GM06990 (cell line): ENCODE measurements around the gene CLNK.

ENCODE experiments used
- DNase-seq: peaks from one replicate; pipeline ENCODE4 v3.0.0-alpha.2; 2011; ENCODE audit not compliant: insufficient read length; ENCODE audit errors: extremely low read depth
- H3K27me3 ChIP-seq: replicated peaks from 2 replicates; pipeline ENCODE4 v1.6.0; 2011; ENCODE audit warnings: low read length; ENCODE audit not compliant: control insufficient read depth, insufficient read depth
- H3K36me3 ChIP-seq: 2 replicates; pipeline ENCODE4 v1.5.1; 2011; ENCODE audit warnings: low read length; ENCODE audit not compliant: control insufficient read depth, insufficient read depth
- H3K4me3 ChIP-seq: replicated peaks from 2 replicates; pipeline ENCODE4 v1.5.1; 2011; ENCODE audit warnings: low read depth, mild to moderate bottlenecking, control low read depth, low read length
- CTCF ChIP-seq: IDR thresholded peaks from 2 replicates; pipeline ENCODE4 v1.5.1; 2011; ENCODE audit warnings: low read length, control low read depth, mild to moderate bottlenecking, inconsistent platforms; ENCODE audit not compliant: insufficient read depth, poor library complexity, severe bottlenecking

CLNK gene

GRCh38 chr4:10454121-10454520 is 230.4 kb downstream of the CLNK start:
- DNase-seq = no peak
- Histone ChIP-seq H3K27me3 (no peaks in the 10 kb centered on the region), H3K36me3 (peaks cover 3% of the 10 kb centered on the region), H3K4me3 (no peak overlapping the region)
- no peak for TF ChIP-seq CTCF

GRCh38 chr4:10448991-10449390 is 235.6 kb downstream of the CLNK start:
- Histone ChIP-seq H3K4me3 (no peak overlapping the region), H3K27me3 (no peaks in the 10 kb centered on the region), H3K36me3 (peaks cover 11% of the 10 kb centered on the region)
- TF ChIP-seq CTCF = no peak
- no peak for DNase-seq

GRCh38 chr4:10442976-10443375 is 241.6 kb downstream of the CLNK start:
- H3K36me3 ChIP-seq = peaks cover 9% of the 10 kb centered on the region
- DNase-seq = no peak
- TF ChIP-seq CTCF = no peak
- no peak overlapping the region for H3K4me3 ChIP-seq
- no peaks in the 10 kb centered on the region for H3K27me3 ChIP-seq

- Histone ChIP-seq H3K4me3 (no peak overlapping the region), H3K27me3 (no peaks in the 10 kb centered on the region), H3K36me3 (peaks cover 9% of the 10 kb centered on the region)
- TF ChIP-seq CTCF = no peak
- DNase-seq = no peak
Observed at GRCh38 chr4:10441512-10441911, 243.1 kb downstream of the CLNK start.

GRCh38 chr4:10438924-10439323 is 245.6 kb downstream of the CLNK start:
- no peak for DNase-seq
- no peak overlapping the region for H3K4me3 ChIP-seq
- TF ChIP-seq CTCF = no peak
- H3K36me3 ChIP-seq = no peaks in the 10 kb centered on the region
- no peaks in the 10 kb centered on the region for H3K27me3 ChIP-seq

GRCh38 chr4:10437735-10438134 is 246.8 kb downstream of the CLNK start:
- Histone ChIP-seq H3K4me3 (no peak overlapping the region), H3K27me3 (no peaks in the 10 kb centered on the region), H3K36me3 (no peaks in the 10 kb centered on the region)
- TF ChIP-seq CTCF = no peak
- DNase-seq = no peak
